Measurements from ENCODE around the gene PAPPA.

GRCh38 chr9:116300360-116300870 is 146.8 kb downstream of the PAPPA start:
- TF ChIP-seq CTCF (IDR thresholded peaks at IDR 0.05) = no peak
- no peak for TF ChIP-seq EZH2 (IDR thresholded peaks at IDR 0.05)
- TF ChIP-seq EZH2phosphoT487 (IDR thresholded peaks at IDR 0.05) = no peak

Measured in neural progenitor cell (in vitro differentiated cells).